H1 (cell line): ENCODE results near the gene SLC43A2.

Source experiments
- BRCA1 ChIP-seq: IDR thresholded peaks from 2 replicates; pipeline ENCODE4 v1.6.1; 2012; ENCODE audit warnings: low read depth, low read length, improper control_type of control experiment
- JUN ChIP-seq: IDR thresholded peaks from 2 replicates; pipeline ENCODE4 v1.6.1; 2011; ENCODE audit warnings: low read depth, mild to moderate bottlenecking, improper control_type of control experiment, low read length
- POLR2AphosphoS5 ChIP-seq: IDR thresholded peaks from 2 replicates; pipeline ENCODE4 v1.6.1; 2011; ENCODE audit warnings: low read depth, low read length
- RAD21 ChIP-seq, 2 experiments: IDR thresholded peaks in 1 of 2; conservative IDR thresholded peaks in 1 of 2; 2 replicates each; pipeline ENCODE4 v1.6.1; 2011; ENCODE audit warnings: low read depth in 2 of 2, low read length in 2 of 2, improper control_type of control experiment in 1 of 2, inconsistent platforms in 1 of 2, mild to moderate bottlenecking in 1 of 2, moderate library complexity in 1 of 2
- RXRA ChIP-seq: IDR thresholded peaks from 2 replicates; pipeline ENCODE4 v1.6.1; 2011; ENCODE audit warnings: low read depth, mild to moderate bottlenecking, low read length, moderate library complexity; ENCODE audit not compliant: insufficient read depth
- SP4 ChIP-seq: IDR thresholded peaks from 2 replicates; pipeline ENCODE4 v1.6.1; 2012; ENCODE audit warnings: low read length, inconsistent platforms
- SRF ChIP-seq: IDR thresholded peaks from 2 replicates; pipeline ENCODE4 v1.6.1; 2011; ENCODE audit warnings: mild to moderate bottlenecking, low read depth, low read length, moderate library complexity
- ZNF274 ChIP-seq: IDR thresholded peaks from 2 replicates; pipeline ENCODE4 v1.7.0; 2012; ENCODE audit warnings: low read length, borderline replicate concordance; ENCODE audit errors: extremely low read depth

GRCh38 chr17:1630662-1631061 lies 2.0 kb upstream of the SLC43A2 start:
- TF ChIP-seq RXRA (no peak), SRF (no peak), SP4 (no peak), JUN (no peak), ZNF274 (no peak), POLR2AphosphoS5 (no peak), RAD21 (IDR thresholded peaks at IDR 0.05 in 1 of 2, conservative IDR thresholded peaks at IDR 0.05 in 1 of 2; ENCODE audit: low read depth in 2 of 2, low read length in 2 of 2) (no peak), BRCA1 (no peak)
